IMR-90 (cell line): ENCODE results near the gene RESF1. TPM values are rescaled to one million over a fixed set of nuclear protein-coding genes. Genes with fewer than 3 reads are reported as not detected.

Experiments
- ATAC-seq: fragments of 200-7000 bp; cut with Tn5 transposase; 2 replicates; pipeline ENCODE4 v1.9.1; 2020; ENCODE audit warnings: low read depth, mild to moderate bottlenecking, moderate library complexity
- BruUV-seq: library from RNA; stranded (reverse); fragments of 400-500 nt; replicated peaks from 2 replicates; lab custom pipeline; 2021; lab: Mats Ljungman, UMichigan
- CTCF ChIA-PET: fragments of 300-600 bp; formaldehyde crosslinking; extraction: SDS; loops from one replicate; lab custom pipeline; 2021; ENCODE audit warnings: antibody characterized with exemption; lab: Yijun Ruan, JAX
- POLR2A ChIA-PET: fragments of 300-600 bp; sonication (Branson Sonifier 250); formaldehyde crosslinking; loops from one replicate; lab custom pipeline; 2022; ENCODE audit warnings: antibody characterized with exemption; ENCODE audit not compliant: unreplicated experiment; lab: Charles Lee
- DNase-seq: peaks from one replicate; pipeline ENCODE4 v3.0.0; 2013
- H2AFZ ChIP-seq: replicated peaks from 2 replicates; pipeline ENCODE3; 2013; ENCODE audit warnings: low read length, mild to moderate bottlenecking; ENCODE audit not compliant: poor library complexity
- H2AK5ac ChIP-seq: 2 replicates; pipeline ENCODE4 v1.6.1; 2013; ENCODE audit warnings: low read depth, low read length, inconsistent platforms
- H2AK9ac ChIP-seq: replicated peaks from 2 replicates; pipeline ENCODE3; 2013; ENCODE audit warnings: mild to moderate bottlenecking, low read depth, low read length, moderate library complexity; ENCODE audit not compliant: poor library complexity
- H2BK120ac ChIP-seq: 2 replicates; pipeline ENCODE4 v1.6.1; 2013; ENCODE audit warnings: low read depth, low read length, inconsistent platforms
- H2BK15ac ChIP-seq: 3 replicates; pipeline ENCODE4 v1.6.1; 2013; ENCODE audit warnings: low read depth, low read length, inconsistent platforms
- H2BK20ac ChIP-seq: 2 replicates; pipeline ENCODE4 v1.6.1; 2013; ENCODE audit warnings: low read depth, mild to moderate bottlenecking, inconsistent platforms, low read length, moderate library complexity
- H2BK5ac ChIP-seq: 2 replicates; pipeline ENCODE4 v1.6.1; 2013; ENCODE audit warnings: mild to moderate bottlenecking, low read depth, low read length, inconsistent platforms; ENCODE audit not compliant: poor library complexity, severe bottlenecking
- H3K14ac ChIP-seq: replicated peaks from 2 replicates; pipeline ENCODE4 v1.6.1; 2013; ENCODE audit warnings: low read depth, low read length, inconsistent platforms
- H3K18ac ChIP-seq: 2 replicates; pipeline ENCODE4 v1.6.1; 2013; ENCODE audit warnings: low read depth, low read length, control low read depth
- H3K23ac ChIP-seq: 2 replicates; pipeline ENCODE4 v1.6.1; 2013; ENCODE audit warnings: low read depth, low read length, inconsistent platforms
- H3K27ac ChIP-seq: 2 replicates; pipeline ENCODE4 v1.5.1; 2013; ENCODE audit warnings: mild to moderate bottlenecking, control low read depth, low read length; ENCODE audit not compliant: insufficient read depth
- H3K27me3 ChIP-seq: 2 replicates; pipeline ENCODE4 v1.6.1; 2013; ENCODE audit warnings: low read length; ENCODE audit not compliant: control insufficient read depth, insufficient read depth
- H3K36me3 ChIP-seq: 2 replicates; pipeline ENCODE4 v1.6.1; 2013; ENCODE audit warnings: low read length, mixed read lengths; ENCODE audit not compliant: control insufficient read depth, insufficient read depth
- H3K4ac ChIP-seq: 2 replicates; pipeline ENCODE4 v1.6.1; 2013; ENCODE audit warnings: low read depth, low read length, inconsistent platforms
- H3K4me1 ChIP-seq: 2 replicates; pipeline ENCODE4 v1.6.1; 2013; ENCODE audit warnings: low read length, mixed read lengths; ENCODE audit not compliant: control insufficient read depth, insufficient read depth
- H3K4me2 ChIP-seq: 2 replicates; pipeline ENCODE4 v1.6.1; 2013; ENCODE audit warnings: low read depth, mild to moderate bottlenecking, control low read depth, low read length, moderate library complexity
- H3K4me3 ChIP-seq: 2 replicates; pipeline ENCODE4 v1.5.1; 2013; ENCODE audit warnings: low read depth, mild to moderate bottlenecking, control low read depth, low read length, moderate library complexity; ENCODE audit not compliant: insufficient read depth
- H3K56ac ChIP-seq: 2 replicates; pipeline ENCODE4 v1.6.1; 2013; ENCODE audit warnings: low read length, inconsistent platforms; ENCODE audit not compliant: insufficient read depth; ENCODE audit errors: extremely low read depth
- H3K79me1 ChIP-seq, 2 experiments: 2 replicates each; pipeline ENCODE4 v1.6.1; 2013; ENCODE audit warnings: low read length in 2 of 2, inconsistent platforms in 1 of 2, low read depth in 1 of 2
- H3K9ac ChIP-seq: 2 replicates; pipeline ENCODE4 v1.6.1; 2013; ENCODE audit warnings: low read depth, low read length, control low read depth
- H3K9me1 ChIP-seq: 2 replicates; pipeline ENCODE4 v1.6.1; 2013; ENCODE audit warnings: low read length, inconsistent platforms; ENCODE audit not compliant: insufficient read depth
- H3K9me3 ChIP-seq: 2 replicates; pipeline ENCODE4 v1.6.1; 2013; ENCODE audit warnings: low read length; ENCODE audit not compliant: control insufficient read depth, insufficient read depth
- H4K20me1 ChIP-seq: 2 replicates; pipeline ENCODE4 v1.6.1; 2013; ENCODE audit warnings: low read length, inconsistent platforms; ENCODE audit not compliant: insufficient read depth
- H4K5ac ChIP-seq: 2 replicates; pipeline ENCODE4 v1.6.1; 2013; ENCODE audit warnings: mild to moderate bottlenecking, low read depth, low read length, control low read depth
- H4K8ac ChIP-seq, 2 experiments: 2 replicates each; pipeline ENCODE4 v1.6.1; 2013; ENCODE audit warnings: low read depth in 2 of 2, low read length in 2 of 2, control low read depth in 1 of 2, inconsistent platforms in 1 of 2
- H4K91ac ChIP-seq: 2 replicates; pipeline ENCODE4 v1.6.1; 2013; ENCODE audit warnings: low read depth, low read length, inconsistent platforms; ENCODE audit not compliant: insufficient read depth
- BHLHE40 ChIP-seq: fragments of 150-350 bp; IDR thresholded peaks from 2 replicates; pipeline ENCODE4 v1.6.1; 2016; ENCODE audit warnings: mild to moderate bottlenecking, low read depth, low read length
- CEBPB ChIP-seq: IDR thresholded peaks from 2 replicates; pipeline ENCODE4 v1.6.1; 2012; ENCODE audit warnings: low read depth, low read length, improper control_type of control experiment
- CHD1 ChIP-seq: IDR thresholded peaks from 2 replicates; pipeline ENCODE4 v1.6.1; 2012; ENCODE audit warnings: low read depth, low read length, improper control_type of control experiment
- CTCF ChIP-seq: conservative IDR thresholded peaks from 2 replicates; pipeline ENCODE4 v1.5.1; 2012; ENCODE audit warnings: mild to moderate bottlenecking, low read depth, low read length, improper control_type of control experiment
- FOS ChIP-seq: fragments of 150-350 bp; IDR thresholded peaks from 2 replicates; pipeline ENCODE4 v1.6.1; 2016; ENCODE audit warnings: low read depth, low read length
- MAFK ChIP-seq: IDR thresholded peaks from 2 replicates; pipeline ENCODE4 v1.6.1; 2012; ENCODE audit warnings: low read depth, low read length, improper control_type of control experiment
- MAZ ChIP-seq: IDR thresholded peaks from 2 replicates; pipeline ENCODE4 v1.6.1; 2012; ENCODE audit warnings: low read depth, mild to moderate bottlenecking, low read length, improper control_type of control experiment, moderate library complexity, borderline replicate concordance
- MXI1 ChIP-seq: IDR thresholded peaks from 2 replicates; pipeline ENCODE4 v1.6.1; 2012; ENCODE audit warnings: low read depth, mild to moderate bottlenecking, low read length, moderate library complexity, borderline replicate concordance
- NFE2L2 ChIP-seq: fragments of 150-350 bp; IDR thresholded peaks from 2 replicates; pipeline ENCODE4 v1.6.1; 2016; ENCODE audit warnings: low read depth, mild to moderate bottlenecking, low read length
- POLR2A ChIP-seq: IDR thresholded peaks from 2 replicates; pipeline ENCODE4 v1.6.1; 2012; ENCODE audit warnings: mild to moderate bottlenecking, low read depth, low read length
- RAD21 ChIP-seq: IDR thresholded peaks from 2 replicates; pipeline ENCODE4 v1.6.1; 2012; ENCODE audit warnings: low read length, improper control_type of control experiment
- RCOR1 ChIP-seq: IDR thresholded peaks from 2 replicates; pipeline ENCODE4 v1.6.1; 2012; ENCODE audit warnings: mild to moderate bottlenecking, low read length, improper control_type of control experiment; ENCODE audit not compliant: insufficient replicate concordance
- RFX5 ChIP-seq: IDR thresholded peaks from 2 replicates; pipeline ENCODE4 v1.8.0; 2012; ENCODE audit warnings: low read depth, mild to moderate bottlenecking, low read length, moderate library complexity
- SMC3 ChIP-seq: fragments of 150-350 bp; IDR thresholded peaks from 2 replicates; pipeline ENCODE4 v1.6.1; 2016; ENCODE audit warnings: low read depth, mild to moderate bottlenecking, antibody characterized with exemption, low read length, moderate library complexity
- WGBS, 2 experiments: methylation state at CpG; one replicate each; pipeline versions ENCODE4 v1.1.5 to v1.1.7; 2013; ENCODE audit warnings: missing lambda C conversion rate in 2 of 2; ENCODE audit not compliant: insufficient read length in 1 of 2; ENCODE audit errors: extremely low coverage in 2 of 2; 5-methylcytosine and 5-hydroxymethylcytosine counted together
- dilution Hi-C: fragments of 300-500 bp; cut with HindIII; formaldehyde crosslinking; loops from one replicate; pipeline ENCODE4 v1.14.3; 2018; ENCODE audit warnings: low sequenced_read_pairs; ENCODE audit not compliant: unreplicated experiment
- in situ Hi-C: fragments of 300-500 bp; cut with MboI; formaldehyde crosslinking; loops from 3 replicates; pipeline ENCODE4 v1.14.3; 2019; ENCODE audit warnings: low sequenced_read_pairs, inconsistent platforms, mixed read lengths
- intact Hi-C: fragments of 100-400 bp; cut with micrococcal nuclease; formaldehyde crosslinking; loops from 2 replicates; pipeline ENCODE4 v1.10.0; 2022
- polyA plus RNA-seq, 3 experiments: library from polyadenylated mRNA; depleted of rRNA; stranded (reverse); fragments of >200 nt; gene quantifications; 2 replicates each; pipeline ENCODE4 v1.2.3, GENCODE V29; 2012; ENCODE audit warnings: low replicate concordance in 1 of 3
- total RNA-seq: library from RNA; depleted of rRNA; stranded (reverse); fragments of >200 nt; gene quantifications from 2 replicates; pipeline ENCODE4 v1.2.3, GENCODE V29; 2012
- TF ChIP-seq, protein P1 (sequence below): fragments of 150-350 bp; IDR thresholded peaks from 2 replicates; pipeline ENCODE4 v1.6.1; 2016; ENCODE audit warnings: low read depth, mild to moderate bottlenecking, low read length, moderate library complexity, borderline replicate concordance
- TF ChIP-seq, protein P2 (sequence below): fragments of 150-350 bp; IDR thresholded peaks from 2 replicates; pipeline ENCODE4 v1.6.1; 2017; ENCODE audit warnings: mild to moderate bottlenecking, antibody characterized with exemption, low read length, low read depth

The RESF1 gene
- total and polyA plus RNA-seq, 2 of the 4 experiments (the other 2 are of a cell fraction) = 5.0 to 7.3 TPM

- Histone ChIP-seq H3K79me1 (peaks cover 8 to 10% of the 10 kb centered on the region in 2 experiments; a peak in 3 of 4 replicates), H3K9ac (no peak overlapping the region), H4K8ac (no peak overlapping the region), H3K14ac (no peak overlapping the region), H2BK120ac (no peak overlapping the region), H3K27me3 (no peaks in the 10 kb centered on the region), H2AK5ac (no peak overlapping the region), H3K9me3 (no peaks in the 10 kb centered on the region; the same call in 1 of the 2 replicates), H3K4ac (no peak overlapping the region), H4K20me1 (no peaks in the 10 kb centered on the region), H3K9me1 (no peaks in the 10 kb centered on the region), H2BK5ac (no peak overlapping the region), H3K56ac (no peak overlapping the region), H3K23ac (no peak overlapping the region), H3K27ac (no peak overlapping the region), H2AFZ (no peak overlapping the region), H2AK9ac (no peak overlapping the region), H2BK20ac (no peak overlapping the region), H3K4me1 (0 out of 2 replicates have a peak, but pooled peaks cover 3% of the 10 kb centered on the region), H2BK15ac (no peak overlapping the region), H4K91ac (no peak overlapping the region), H3K4me3 (no peak overlapping the region), H3K36me3 (peaks cover 13% of the 10 kb centered on the region; the same call in 1 of the 2 replicates), H3K18ac (no peak overlapping the region), H3K4me2 (no peak overlapping the region), H4K5ac (no peak overlapping the region)
- DNase-seq (no peak), ATAC-seq (no peak)
- WGBS, 2 experiments = 90% methylated on average over 2 of the region's 4 CpGs; no CpG with 5 or more reads in 1 of the 2 experiments
- in situ Hi-C loops = no loop called here
- no TSS peak for BruUV-seq
- POLR2A ChIA-PET = no interaction called here
- intact Hi-C loops = no loop called here
- dilution Hi-C loops = no loop called here
- TF ChIP-seq CTCF (no peak), FOS (no peak), NFE2L2 (no peak), CEBPB (no peak), MAFK (no peak), RFX5 (no peak), BHLHE40 (no peak), MAZ (no peak), RCOR1 (no peak), MXI1 (no peak), CHD1 (no peak), SMC3 (no peak), POLR2A (no peak), RAD21 (no peak)
- TF ChIP-seq, protein P1, sequence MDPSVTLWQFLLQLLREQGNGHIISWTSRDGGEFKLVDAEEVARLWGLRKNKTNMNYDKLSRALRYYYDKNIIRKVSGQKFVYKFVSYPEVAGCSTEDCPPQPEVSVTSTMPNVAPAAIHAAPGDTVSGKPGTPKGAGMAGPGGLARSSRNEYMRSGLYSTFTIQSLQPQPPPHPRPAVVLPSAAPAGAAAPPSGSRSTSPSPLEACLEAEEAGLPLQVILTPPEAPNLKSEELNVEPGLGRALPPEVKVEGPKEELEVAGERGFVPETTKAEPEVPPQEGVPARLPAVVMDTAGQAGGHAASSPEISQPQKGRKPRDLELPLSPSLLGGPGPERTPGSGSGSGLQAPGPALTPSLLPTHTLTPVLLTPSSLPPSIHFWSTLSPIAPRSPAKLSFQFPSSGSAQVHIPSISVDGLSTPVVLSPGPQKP = no peak
- TF ChIP-seq, protein P2, sequence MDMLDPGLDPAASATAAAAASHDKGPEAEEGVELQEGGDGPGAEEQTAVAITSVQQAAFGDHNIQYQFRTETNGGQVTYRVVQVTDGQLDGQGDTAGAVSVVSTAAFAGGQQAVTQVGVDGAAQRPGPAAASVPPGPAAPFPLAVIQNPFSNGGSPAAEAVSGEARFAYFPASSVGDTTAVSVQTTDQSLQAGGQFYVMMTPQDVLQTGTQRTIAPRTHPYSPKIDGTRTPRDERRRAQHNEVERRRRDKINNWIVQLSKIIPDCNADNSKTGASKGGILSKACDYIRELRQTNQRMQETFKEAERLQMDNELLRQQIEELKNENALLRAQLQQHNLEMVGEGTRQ = no peak
- CTCF ChIA-PET = no interaction called here
Observed at GRCh38 chr12:31985832-31986231, 26.6 kb downstream of the RESF1 start.
